ENCODE measurements around the gene MRPL50. TPM values are rescaled to one million over a fixed set of nuclear protein-coding genes. Genes with fewer than 3 reads are reported as not detected.

Gene MRPL50
- total RNA-seq, 1 experiment from 2014 or later, result 24.7 TPM

Other genes starting within 250 kb of the MRPL50 start
- 0.29 TPM in 1 of 2 replicates, not detected in the other for gene BAAT, start 13.6 kb downstream of the MRPL50 start, total RNA-seq (2014; rRNA removed; shearing (Covaris generic))
- 11.7 and 15.2 TPM in 2 replicates for gene ZNF189, start 233 bp upstream of the MRPL50 start, total RNA-seq (2014; rRNA removed; shearing (Covaris generic))
- gene ALDOB, start 37.2 kb upstream of the MRPL50 start, total RNA-seq (2014; rRNA removed; shearing (Covaris generic)), result 1.4 TPM in 1 of 2 replicates, not detected in the other
- 57.2 and 65.3 TPM in 2 replicates for gene RNF20, start 135.2 kb upstream of the MRPL50 start, total RNA-seq (2014; rRNA removed; shearing (Covaris generic))
- gene PPP3R2, start 196.4 kb upstream of the MRPL50 start, total RNA-seq (2014; rRNA removed; shearing (Covaris generic)), result not detected in 2 replicates